IMR-90 (cell line): Measurements from ENCODE around the gene GPC5.

Experiments
- CHD1 ChIP-seq: IDR thresholded peaks from 2 replicates; pipeline ENCODE4 v1.6.1; 2012; ENCODE audit warnings: low read depth, low read length, improper control_type of control experiment
- CTCF ChIP-seq: conservative IDR thresholded peaks from 2 replicates; pipeline ENCODE4 v1.5.1; 2012; ENCODE audit warnings: mild to moderate bottlenecking, low read depth, low read length, improper control_type of control experiment
- NFE2L2 ChIP-seq: fragments of 150-350 bp; IDR thresholded peaks from 2 replicates; pipeline ENCODE4 v1.6.1; 2016; ENCODE audit warnings: low read depth, mild to moderate bottlenecking, low read length
- RFX5 ChIP-seq: IDR thresholded peaks from 2 replicates; pipeline ENCODE4 v1.8.0; 2012; ENCODE audit warnings: low read depth, mild to moderate bottlenecking, low read length, moderate library complexity
- SMC3 ChIP-seq: fragments of 150-350 bp; IDR thresholded peaks from 2 replicates; pipeline ENCODE4 v1.6.1; 2016; ENCODE audit warnings: low read depth, mild to moderate bottlenecking, antibody characterized with exemption, low read length, moderate library complexity
- USF2 ChIP-seq: fragments of 150-350 bp; IDR thresholded peaks from 2 replicates; pipeline ENCODE4 v1.6.1; 2017; ENCODE audit warnings: mild to moderate bottlenecking, antibody characterized with exemption, low read length, low read depth

- no peak for TF ChIP-seq SMC3
- no peak for TF ChIP-seq CTCF
- no peak for TF ChIP-seq CHD1
- no peak for TF ChIP-seq RFX5
- no peak for TF ChIP-seq NFE2L2
- TF ChIP-seq USF2: no peak
These were observed 1085.5 kb downstream of the GPC5 start for GRCh38 chr13:92483894-92484293.
